ENCODE measurements around the gene GBE1.

DNA sequence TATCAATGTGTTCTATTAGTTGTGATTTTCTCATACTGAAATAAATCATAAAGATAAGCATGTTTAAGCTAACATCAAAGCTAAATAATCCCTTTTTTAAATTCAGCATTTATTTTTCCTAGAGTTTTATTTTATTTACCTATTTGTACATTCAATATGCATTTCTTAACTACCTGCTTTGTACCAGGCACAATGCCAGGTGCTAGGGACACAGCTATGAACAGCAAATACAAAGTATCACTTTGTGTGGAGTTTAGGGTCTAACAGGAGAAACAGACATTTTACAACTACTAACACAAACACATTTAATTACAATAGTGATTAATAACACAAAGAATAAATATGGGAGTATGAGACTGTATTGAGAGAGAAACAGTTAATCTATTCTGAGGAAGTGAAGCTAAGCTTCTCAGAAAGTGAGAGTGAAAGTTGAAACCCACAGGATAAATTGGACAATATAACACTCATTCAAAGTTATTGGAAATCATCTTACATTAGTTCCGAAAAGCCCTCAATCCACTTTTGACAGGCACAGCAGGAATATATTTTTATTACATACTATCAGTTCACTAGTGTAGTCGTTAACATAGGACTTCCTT is 159.6 kb downstream of the GBE1 start:
- TF ChIP-seq CTCF (conservative IDR thresholded peaks at IDR 0.05 in 1 of 2, IDR thresholded peaks at IDR 0.05 in 1 of 2; ENCODE audit: low read depth in 1 of 2, low read length in 2 of 2) (no peak), EZH2 (IDR thresholded peaks at IDR 0.05; ENCODE audit: low read length, missing control alignments) (no peak)
